GM18907 (cell line): Measurements from ENCODE around the gene STIM2.

Experiments used
- ATAC-seq: cut with Tn5 transposase; IDR thresholded peaks from one replicate; pipeline ENCODE4 v1.9.1; 2021; ENCODE audit warnings: mild to moderate bottlenecking, moderate library complexity; ENCODE audit not compliant: unreplicated experiment

STIM2 gene

DNA sequence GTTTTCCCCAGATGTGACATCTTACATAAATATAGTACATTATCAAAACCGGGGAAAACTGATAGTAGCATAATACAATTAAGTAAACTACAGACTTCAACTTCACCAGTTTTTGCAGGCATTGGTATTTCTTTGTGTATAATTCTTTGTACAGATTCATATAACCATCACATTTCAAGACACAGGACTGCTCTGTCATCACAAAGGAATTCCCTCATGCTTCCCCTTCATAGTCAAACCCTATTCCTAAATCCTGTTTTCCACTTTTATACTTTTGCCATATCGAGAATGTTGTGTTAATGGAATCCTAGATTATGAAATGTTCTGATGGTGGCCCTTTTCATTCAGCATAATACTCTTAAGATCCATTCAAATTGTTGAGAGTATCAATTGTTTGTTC is 36.0 kb downstream of the STIM2 start:
- ATAC-seq, result no peak

GRCh38 chr4:26899991-26900390 is 39.4 kb downstream of the STIM2 start:
- ATAC-seq, result no peak

DNA sequence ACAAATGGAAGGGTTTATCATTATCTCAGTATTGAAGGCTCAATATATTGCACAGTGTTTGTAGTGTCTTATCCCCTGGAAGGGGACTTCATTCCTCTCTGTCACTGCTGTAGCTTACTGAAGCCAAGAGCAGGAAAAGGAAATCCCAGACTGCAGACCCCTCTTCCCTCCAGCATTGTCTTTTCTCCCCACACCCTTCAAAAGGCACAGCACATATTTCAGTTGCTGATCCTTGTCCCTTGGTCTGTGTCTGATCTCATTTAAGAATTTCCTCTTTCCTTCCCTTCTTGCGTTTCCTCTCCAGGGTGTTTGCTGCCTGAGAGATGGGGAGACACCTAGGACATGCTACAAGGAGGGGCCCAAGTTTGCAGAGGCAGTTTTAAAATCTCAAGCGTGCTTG is 40.1 kb downstream of the STIM2 start:
- ATAC-seq, result no peak

GRCh38 chr4:26905172-26905571 is 44.5 kb downstream of the STIM2 start:
- no peak for ATAC-seq

DNA sequence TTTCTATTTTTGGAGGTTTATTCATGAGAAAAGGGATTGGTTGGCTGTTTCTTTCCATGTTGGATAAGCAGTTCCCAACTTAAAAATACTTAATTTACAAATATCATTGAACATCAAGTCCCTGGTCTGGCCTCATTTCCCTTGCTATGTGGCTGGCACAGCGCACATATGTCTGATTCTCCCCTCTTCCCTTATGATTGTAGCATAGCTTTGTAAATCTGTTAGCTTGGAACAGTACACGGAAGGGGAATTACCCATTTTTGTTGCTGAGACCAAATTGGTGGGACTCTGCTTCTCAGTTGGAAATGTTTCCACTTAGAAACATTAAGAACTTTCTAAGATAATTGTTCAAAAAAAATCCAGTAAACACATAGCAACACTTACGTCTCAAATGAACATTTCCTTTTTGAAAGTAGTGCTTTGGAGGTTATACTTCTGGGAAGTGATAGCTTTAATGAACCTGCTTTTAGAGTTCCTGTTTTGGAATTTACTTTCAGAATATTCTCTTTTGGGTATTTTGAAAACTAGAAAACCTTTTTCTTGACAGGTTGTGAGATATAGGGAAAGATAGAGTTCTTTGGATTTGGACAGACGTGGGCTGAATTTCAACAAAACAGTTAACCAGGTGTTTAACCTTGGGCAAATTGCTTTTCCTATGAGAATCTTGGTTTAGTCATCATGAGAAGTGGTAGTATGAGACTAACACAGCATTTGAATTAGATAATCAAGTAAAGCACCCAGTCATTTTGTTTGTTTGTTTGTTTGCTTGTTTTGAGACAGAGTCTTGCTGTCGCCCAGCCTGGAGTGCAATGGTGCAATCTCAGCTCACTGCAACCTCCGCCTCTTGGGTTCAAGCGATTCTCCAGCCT is 47.3 kb downstream of the STIM2 start:
- no peak for ATAC-seq

DNA sequence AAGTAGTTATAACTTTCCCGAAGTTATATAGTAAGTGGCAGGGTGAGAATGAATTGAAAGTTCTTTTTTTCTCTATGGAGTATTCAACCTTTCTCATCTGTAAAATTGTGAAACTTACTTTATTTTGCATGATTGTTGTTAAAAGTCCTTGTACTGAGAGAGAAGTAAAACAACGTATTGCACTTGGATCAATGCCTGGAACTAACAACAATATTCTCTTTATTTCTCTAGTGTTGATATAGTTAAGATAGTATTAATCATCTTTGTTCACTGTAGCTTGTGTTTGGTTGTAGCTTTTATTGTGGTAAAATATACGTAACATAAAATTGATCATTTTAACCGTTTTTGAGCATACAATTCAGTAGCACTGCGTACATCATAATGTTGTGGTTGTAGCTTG is 48.7 kb downstream of the STIM2 start:
- ATAC-seq, result no peak

DNA sequence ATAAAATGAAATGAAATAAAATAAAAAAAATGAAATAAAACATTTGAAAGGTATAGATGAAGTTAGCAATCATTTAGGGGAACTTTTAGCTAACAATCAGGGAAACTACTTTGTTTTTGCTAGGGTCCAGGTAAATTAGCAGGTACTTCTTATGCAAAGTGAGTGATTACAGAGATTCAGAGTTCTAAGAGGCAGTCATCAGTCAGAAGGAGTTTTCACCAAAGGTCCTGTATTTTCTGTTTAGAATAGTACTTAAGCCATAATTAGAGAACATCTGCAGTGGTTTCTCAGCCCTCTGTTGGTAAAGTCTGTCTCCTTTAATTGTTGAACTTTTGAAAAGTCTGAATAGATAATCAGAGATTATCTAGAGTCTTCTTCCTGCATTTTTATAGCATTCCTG is 50.6 kb downstream of the STIM2 start:
- no peak for ATAC-seq

DNA sequence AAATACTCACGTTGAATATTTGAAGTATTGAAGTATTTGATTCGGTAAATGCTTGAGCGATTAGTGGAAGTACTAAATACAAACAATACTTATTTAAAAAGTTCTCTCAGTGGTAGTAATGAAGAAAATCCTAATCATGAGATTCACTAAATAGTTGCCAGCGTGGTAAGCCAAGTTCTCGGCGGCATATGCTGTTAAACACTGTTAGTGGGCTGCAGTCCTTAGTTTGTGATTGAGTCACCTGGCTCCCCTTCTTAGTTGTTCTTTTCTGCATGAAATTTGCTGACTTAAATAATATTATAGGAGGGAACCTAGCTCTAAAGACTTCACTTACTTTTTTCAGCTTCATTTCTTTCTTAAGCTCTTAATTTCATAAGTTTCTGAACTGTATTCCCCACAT is 51.4 kb downstream of the STIM2 start:
- ATAC-seq, result no peak

DNA sequence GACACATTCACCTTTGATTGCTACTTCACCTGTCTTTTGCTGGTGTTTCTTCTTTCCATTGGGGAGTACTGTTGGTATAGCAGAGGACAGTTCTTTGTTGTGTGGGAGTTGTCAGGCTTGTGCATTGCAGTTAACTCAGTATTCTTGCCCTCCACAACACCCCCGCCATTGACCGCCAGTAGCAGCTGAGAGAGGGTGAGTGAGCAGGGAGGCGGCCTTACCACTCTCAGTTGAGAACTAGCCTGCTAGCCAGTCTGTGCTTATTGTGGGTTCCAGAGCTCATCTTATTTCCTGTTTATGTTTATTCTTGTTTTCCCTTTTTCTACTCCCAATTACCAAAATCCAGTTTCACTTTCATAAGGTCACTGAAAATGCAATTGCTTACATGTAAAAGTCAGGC is 52.2 kb downstream of the STIM2 start:
- ATAC-seq, result peak; percentile 58

- ATAC-seq, result no peak
Observed at GRCh38 chr4:26916195-26916594, 55.6 kb downstream of the STIM2 start.

GRCh38 chr4:26930964-26931363 is 70.3 kb downstream of the STIM2 start:
- no peak for ATAC-seq

- ATAC-seq, result no peak
Observed at GRCh38 chr4:26931451-26931850, 70.8 kb downstream of the STIM2 start.

DNA sequence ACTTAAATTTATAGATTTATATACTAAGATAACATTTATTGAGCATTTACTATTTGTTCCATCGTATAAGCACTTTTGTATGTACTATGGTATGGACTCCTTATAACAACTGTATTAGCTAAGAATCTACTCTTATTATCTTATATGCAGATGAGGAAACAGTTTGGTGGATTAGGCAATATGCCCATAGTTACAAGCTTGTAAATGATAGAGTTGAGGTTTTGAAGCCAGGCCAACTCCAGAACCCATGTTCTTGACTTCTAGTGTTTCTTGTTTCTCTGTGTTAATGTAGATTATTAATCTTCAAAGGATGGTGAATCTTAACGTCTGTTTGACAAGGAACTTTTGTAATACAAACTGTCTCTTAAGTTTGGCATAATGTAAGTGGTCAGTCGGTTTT is 71.3 kb downstream of the STIM2 start:
- ATAC-seq, result no peak

DNA sequence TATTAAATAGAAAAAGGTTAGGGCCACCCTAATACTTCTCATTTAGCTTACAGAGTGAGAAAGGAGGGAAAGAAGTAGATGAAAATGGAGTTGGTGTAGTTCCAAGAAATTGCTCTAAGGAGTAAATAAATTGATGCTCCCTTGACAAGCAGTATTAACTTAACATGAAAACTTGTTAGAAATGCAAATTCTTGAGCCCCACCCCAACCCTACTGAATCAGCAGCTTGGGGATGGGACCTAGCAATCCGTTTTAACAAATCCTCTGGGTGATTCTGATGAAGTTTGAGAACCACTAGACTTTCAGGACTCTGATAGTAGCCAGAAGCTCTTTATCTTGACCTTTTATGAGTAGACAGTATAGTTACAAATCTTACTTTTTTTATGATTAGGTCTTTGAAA is 74.8 kb downstream of the STIM2 start:
- ATAC-seq, result no peak

GRCh38 chr4:26936284-26937065 is 75.8 kb downstream of the STIM2 start:
- no peak for ATAC-seq

- peak; percentile 91 for ATAC-seq
Observed at GRCh38 chr4:26937139-26937538, 76.5 kb downstream of the STIM2 start.

GRCh38 chr4:26937567-26937966 is 76.9 kb downstream of the STIM2 start:
- no peak for ATAC-seq

DNA sequence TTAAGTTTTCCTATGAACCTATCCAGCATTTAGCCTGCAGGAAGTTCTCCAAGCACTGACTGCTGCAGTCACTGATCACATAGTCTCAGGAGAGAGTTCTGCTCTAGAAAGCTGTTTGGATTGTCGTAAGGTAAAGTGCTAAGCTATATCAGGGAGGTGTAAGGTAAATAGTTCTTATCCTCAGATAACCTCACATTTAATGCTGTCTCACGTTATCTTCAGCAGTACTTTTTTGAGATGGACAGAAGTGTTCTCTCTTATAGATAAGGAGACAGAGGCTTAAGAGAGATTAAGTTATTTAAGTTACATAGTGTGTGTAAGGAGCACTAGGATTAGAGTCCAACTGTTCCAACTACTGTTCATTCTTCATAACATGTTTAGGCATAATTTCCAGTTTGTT is 77.9 kb downstream of the STIM2 start:
- ATAC-seq, result no peak

DNA sequence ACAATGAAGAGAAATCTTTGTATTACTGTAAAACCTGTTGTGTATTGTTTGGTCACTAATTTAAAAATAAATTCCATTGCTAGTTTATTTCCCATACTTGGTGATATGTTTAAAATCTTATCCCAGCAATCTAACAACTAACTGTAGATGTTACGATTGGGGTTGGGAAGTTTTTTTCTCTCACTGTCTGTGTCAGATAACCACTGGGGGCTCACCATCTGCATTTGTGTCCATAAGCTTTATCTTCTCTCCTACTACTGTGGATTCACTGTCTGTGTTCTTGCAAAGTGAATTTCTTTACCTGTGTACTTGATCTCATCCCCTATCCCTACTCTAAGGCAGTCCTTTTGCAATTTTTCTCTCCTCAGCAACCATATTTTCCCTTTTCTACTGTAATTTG is 81.3 kb downstream of the STIM2 start:
- no peak for ATAC-seq

DNA sequence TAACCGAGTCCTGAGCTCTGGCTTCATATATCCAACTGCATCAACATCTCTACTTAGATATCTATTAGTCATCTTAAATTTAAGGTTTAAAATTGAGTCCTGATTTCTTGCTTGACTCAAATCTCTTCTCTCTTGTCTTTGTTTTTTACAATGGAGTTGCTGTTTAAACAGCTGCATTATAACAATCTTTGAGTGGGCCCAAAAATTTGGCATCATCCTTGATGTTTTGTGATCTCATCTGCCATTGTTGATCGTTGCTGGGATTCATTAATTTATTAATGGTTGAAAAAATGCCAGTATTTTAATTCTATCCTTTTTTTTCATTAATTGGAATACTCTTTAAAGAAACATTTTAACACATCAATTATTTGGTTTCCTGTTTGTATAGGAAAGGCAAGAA is 82.2 kb downstream of the STIM2 start:
- ATAC-seq, result no peak

DNA sequence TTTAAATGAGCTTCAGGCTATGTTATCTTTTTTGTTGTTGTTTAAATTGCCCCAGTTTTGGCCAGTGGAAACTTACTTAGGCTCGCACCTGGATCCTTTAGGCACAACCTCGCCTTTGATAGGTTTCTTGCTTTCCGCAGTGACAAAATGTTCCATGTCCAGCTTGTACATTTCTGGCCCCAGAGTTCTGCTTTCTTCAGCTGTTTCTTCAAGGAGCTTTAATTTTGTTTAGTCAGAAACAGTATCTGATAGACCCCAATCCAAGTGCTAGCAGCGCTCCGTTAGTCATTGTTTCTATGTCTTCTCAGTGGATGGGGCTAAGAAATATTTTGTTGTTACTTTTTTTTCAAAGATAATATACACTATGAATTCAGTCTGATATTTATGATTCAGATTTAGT is 82.8 kb downstream of the STIM2 start:
- ATAC-seq, result no peak

DNA sequence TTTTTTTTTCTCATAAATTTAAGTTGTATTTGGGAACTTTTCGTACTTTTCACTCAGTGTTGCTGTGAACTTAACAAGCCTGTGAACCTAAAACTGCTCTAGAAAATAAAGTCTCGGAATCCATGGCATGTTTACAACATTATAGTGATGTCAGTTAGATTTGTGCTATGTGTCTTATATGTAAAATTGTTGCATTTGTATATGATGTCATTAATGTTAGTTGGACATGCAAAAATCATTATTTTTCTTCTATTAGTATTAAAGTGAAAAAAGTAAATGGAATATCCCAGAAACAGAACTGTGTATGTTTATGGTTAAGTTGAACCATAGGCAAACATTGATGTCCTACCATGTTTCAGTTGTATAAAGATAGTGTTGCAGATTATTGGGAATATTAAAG is 85.2 kb downstream of the STIM2 start:
- ATAC-seq, result no peak
